HG02759 (cell line): ENCODE data around the gene TUBGCP6.
A peak's percentile ranks its signal among the peaks of the same experiment; 100 is the strongest.

ENCODE experiments used
- ATAC-seq: cut with Tn5 transposase; IDR thresholded peaks from one replicate; pipeline ENCODE4 v1.9.1; 2021; ENCODE audit warnings: mild to moderate bottlenecking, moderate library complexity; ENCODE audit not compliant: unreplicated experiment

The TUBGCP6 gene, protein sequence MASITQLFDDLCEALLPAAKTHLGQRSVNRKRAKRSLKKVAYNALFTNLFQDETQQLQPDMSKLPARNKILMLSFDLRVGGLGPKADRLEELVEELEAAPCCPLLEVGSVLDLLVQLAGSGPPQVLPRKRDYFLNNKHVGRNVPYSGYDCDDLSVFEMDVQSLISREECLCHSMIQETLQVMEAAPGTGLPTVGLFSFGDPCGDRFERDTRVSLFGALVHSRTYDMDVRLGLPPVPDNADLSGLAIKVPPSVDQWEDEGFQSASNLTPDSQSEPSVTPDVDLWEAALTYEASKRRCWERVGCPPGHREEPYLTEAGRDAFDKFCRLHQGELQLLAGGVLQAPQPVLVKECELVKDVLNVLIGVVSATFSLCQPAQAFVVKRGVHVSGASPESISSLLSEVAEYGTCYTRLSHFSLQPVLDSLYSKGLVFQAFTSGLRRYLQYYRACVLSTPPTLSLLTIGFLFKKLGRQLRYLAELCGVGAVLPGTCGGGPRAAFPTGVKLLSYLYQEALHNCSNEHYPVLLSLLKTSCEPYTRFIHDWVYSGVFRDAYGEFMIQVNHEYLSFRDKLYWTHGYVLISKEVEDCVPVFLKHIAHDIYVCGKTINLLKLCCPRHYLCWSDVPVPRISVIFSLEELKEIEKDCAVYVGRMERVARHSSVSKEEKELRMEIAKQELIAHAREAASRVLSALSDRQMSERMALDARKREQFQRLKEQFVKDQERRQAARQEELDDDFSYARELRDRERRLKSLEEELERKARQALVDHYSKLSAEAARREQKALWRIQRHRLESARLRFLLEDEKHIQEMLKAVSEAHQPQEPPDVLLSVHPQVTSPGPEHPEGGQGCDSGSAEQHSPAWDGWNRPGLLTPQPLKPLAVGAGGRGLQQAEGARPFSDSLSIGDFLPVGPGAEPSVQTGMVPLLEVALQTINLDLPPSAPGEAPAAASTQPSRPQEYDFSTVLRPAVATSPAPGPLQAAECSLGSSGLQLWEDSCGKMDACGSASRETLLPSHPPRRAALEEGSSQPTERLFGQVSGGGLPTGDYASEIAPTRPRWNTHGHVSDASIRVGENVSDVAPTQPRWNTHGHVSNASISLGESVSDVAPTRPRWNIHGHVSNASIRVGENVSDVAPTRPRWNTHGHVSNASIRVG (N-terminal part only)

DNA sequence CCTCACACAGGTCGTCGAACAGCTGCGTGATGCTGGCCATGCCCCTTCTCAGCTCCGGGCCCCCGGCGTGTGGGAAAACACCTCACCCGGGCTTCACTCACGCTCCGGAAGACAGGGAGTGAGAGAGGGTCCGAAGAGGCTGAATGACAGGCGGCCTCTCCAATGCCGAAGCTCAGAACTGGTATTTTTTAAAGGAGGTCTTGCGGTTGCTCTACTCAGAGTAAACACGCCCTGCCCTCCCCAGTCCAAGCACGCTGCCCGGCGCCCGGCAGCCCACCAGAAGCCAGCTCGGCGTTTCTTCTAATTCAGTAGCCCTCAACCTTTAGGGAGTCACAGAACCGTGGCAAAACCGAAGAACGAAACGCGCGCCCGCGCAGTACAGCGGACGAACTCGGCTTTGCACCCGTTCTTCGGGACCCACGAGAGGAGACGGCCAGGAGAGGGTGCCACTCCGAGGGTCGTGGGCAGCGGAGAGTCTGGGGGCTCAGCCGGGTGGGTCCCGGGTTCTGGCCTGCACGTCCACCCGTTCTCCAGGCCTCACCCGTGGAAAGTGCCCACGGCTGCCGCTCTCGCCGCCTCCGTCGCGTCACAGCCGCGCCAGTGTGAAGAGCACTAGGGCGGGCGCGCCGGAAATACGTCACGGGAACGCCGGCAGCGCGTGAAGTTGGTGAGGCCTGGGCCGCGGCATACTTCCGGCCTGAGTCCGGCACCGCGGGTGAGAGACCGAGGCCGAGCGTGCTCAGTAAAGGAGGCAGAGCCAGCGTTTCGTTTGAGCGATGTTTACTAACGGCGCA, at the start of gene TUBGCP6:
TSS of gene TUBGCP6 (minus strand) at position 604 of the 794 bp plus-strand sequence. CDS start at position 40, 564 bp downstream.
- ATAC-seq, result peak; percentile 82

DNA sequence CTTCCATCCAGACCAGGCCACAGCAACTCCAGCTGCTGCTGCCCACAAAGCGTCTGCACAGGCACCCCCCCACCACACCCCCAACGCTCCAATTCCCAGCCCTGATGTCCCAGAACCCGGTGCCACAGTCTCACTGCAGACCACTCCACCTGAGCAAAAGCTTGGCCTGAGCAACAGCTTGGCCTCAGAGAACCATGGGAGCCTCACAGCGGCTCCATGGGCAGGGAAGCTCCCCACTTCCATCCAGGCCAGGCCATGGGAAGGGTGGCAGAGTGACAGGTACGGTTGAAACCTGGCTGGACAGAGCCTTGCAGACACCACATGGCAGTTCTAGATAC, 49.5 kb upstream of the TUBGCP6 start:
- no peak for ATAC-seq

DNA sequence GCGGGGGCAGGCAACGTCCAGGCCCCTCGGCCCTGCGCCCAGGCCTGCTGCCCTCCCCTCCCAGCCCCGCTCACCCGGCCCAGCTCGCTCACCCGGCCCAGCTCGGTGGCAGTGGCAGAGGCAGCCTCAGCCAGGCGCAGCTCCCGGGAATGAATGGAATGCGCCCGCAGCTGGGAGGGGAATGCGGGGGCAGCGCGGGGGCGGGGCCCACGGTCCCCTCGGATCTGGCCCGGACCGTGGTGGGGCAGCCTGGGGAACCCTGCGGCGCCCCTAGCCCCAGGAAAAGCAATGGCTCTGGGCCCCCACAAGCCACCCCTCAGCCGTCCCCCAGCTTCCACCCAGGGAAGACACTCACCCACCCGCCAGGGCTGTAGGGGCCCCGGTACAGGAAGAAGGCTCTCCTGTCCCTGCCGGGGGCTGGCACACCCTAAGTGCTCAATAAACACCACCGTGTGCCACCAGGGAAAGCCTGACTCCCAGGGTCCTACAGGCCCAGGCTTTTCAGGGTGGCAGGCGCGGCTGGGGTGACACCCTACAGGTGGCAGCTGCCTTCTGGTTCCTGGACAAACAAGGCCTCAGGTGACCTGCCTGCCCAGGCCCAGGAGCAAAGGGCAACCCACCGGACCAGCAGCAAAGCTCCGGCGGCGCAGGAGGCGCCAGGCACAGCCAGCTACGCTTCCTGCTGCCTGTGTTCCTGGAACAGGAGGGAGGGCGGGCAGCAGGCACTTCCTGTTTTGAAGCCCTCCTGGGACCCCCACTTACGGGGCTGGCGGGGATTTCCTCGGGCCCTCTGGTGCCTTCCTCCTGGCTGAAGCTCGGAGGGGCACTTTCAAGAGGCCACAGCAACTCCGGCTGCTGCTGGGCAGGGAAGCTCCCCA, 48.9 kb upstream of the TUBGCP6 start:
- ATAC-seq, result no peak

DNA sequence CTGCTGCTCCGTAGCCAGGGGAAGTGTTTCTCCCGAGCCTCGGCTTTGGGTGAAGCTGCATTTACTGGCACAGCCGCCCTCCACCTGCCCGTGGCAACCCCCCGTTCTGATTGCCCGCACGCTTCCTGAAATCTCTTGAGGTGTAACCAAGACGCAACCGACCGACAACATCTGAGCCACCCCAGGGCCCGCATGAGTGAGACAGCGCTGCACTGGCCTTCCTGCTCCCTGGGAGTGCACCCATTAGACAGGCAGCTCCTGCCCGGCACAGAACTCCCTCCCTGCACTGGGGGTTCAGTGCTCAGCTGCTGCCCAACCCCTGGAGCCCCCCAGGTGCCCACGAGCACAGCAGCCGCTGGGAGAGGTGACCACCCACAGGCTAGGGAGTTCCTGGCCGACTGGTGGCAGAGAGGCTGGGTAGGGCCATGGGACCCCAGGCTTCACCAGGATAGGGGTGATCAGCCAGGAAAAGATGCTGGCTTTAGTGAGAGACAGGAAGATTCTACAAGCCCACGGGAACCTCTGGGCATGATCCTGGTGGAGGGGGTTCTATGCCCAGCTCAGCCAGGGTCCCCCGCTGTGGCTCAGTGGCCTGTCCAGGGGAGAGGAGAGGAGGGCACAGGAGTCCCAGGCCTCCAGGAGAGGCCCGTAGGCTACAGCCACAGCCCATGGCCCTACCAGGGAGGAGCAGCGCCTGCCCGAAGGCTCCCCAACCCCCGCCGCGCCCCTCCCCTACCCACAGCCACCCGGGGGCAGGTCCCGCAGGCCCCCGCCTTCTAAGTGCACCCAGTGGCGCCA, 48.0 kb upstream of the TUBGCP6 start:
- ATAC-seq, result no peak

DNA sequence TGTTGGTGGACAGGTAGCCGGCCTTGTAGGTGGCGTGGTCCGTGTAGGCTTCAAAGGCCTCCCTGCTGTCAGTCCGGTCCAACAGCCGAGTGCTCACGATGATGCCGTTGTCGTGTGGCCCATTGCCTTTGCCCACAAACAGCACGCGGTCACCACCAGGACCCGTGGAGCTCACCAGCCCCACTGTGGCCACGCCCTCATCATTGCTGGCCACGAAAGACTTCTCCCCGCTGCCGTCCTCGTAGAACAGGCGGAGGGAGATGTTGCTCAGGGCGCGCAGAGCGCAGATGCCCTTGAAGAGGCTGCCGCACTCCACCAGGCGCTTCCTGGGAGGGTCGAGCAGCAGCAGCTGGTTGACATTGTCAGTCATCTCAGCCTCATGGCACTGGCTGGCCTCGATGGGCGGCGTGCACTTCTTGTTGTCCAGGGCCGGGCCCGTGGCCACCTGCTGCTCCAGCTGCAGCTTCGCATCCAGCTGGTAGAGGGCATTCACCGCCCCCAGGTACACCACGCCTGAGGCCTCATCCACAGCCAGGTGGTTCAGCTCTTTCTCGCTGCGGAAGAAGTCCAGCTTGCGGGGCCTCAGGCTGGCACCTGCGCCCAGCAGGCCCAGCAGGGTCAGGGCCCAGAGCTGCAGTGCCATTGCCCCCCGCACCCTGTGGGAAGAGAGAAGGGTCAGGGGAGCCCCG, 45.3 kb upstream of the TUBGCP6 start:
- no peak for ATAC-seq

DNA sequence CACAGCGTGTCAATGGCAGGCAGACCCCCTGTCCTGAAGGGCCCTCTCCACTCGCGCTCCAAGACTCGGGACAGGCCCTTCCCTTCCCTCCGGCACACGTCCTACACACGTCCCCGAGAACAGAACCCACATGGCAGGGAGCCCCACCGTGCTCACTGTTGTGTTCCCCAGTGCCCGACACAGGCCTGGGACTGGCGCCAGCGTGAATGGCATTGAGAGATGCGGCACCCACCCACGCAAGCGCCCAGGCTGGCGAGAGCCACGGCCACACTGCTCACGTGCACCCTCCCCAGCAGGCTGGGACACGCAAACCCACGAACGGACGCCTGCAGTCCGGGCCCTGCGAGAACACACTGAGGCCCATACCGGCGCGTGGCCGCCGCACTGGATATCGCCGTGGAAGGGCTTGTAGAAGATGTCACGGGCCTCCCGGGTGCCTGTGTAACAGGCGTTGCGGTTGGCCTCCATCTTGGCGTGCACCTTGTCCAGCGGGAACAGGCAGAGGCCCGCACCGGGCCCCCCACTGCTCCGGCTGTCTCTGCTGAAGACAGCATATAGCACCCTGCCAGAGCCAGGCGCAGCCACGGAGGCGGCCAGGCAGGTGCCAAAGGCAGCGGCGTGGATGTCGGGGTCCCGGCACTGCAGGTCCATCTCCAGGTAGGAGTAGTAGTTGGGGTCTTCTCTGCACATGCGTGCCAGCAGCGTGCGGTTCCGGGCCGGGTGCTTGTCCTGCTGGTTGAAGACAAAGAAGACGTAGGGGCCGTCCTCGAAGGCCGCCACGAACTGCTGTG, 44.5 kb upstream of the TUBGCP6 start:
- no peak for ATAC-seq

DNA sequence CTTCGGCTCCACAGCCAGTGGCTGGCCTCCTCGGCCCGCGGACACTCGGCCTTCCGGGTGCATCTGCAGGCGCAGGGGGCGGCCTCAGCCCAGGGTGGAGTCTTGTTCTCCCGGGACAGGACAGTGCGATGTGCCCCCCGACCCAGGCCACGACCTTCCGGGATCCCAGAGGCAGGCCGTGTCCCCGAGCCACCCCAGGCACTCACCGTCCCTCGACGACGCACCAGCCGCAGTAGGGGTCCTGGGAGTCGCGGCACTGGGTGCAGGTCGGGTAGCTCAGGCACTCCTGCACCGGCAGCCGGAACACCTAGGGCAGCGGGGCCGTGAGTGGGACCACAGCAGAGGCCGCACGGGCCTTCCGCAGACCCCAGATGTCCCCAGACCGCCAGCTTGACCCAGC, 42.9 kb upstream of the TUBGCP6 start:
- ATAC-seq, result no peak

DNA sequence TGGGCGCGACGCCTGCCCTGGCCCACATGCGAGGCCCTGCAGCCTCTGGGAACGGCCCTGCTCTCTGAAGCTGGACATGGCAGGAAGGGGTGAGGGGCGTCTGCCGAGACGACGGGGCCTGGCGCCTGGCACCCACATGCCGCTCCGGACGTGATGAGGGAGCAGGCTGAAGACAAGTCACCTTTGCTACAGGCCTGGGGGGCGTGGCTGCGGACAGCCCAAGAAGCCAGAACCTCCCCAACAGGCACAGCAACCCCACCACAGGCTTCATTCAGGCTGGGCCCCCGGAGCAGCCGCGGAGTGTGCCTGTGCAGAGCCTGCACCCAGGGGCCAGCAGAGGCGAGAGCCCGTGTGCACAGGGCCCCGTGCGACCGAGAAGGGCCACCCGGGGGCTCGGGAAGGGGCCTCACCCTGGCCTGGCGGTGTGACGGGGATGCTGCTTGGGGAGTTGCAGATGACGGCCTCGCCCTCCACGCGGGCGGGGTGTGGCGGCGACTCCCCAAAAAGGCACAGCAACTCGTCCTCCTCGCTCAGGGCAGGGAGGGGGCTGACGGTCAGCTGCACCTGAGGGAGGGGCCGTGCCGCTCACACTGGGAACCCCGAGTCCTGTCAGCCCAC, 42.0 kb upstream of the TUBGCP6 start:
- ATAC-seq, result no peak

DNA sequence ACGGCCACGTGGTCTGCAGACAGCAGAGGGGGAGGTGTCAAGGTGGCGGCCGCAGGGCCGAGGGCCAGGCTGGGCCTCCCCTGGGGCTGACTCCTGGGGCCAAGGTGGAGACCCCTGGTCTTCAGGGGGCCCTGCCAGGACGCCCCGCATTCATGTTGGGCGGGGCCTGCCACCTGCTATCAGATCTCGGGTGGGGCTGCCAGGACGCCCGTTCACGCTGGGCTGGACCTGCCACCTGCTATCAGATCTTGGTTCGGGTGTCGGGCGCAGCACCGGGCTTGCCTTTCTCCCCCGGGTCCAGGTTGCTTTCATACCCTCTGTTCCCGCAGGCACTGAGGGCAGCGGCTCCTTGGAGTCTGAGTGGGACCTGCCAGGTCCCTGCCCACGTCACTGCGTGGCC, 41.5 kb upstream of the TUBGCP6 start:
- no peak for ATAC-seq

DNA sequence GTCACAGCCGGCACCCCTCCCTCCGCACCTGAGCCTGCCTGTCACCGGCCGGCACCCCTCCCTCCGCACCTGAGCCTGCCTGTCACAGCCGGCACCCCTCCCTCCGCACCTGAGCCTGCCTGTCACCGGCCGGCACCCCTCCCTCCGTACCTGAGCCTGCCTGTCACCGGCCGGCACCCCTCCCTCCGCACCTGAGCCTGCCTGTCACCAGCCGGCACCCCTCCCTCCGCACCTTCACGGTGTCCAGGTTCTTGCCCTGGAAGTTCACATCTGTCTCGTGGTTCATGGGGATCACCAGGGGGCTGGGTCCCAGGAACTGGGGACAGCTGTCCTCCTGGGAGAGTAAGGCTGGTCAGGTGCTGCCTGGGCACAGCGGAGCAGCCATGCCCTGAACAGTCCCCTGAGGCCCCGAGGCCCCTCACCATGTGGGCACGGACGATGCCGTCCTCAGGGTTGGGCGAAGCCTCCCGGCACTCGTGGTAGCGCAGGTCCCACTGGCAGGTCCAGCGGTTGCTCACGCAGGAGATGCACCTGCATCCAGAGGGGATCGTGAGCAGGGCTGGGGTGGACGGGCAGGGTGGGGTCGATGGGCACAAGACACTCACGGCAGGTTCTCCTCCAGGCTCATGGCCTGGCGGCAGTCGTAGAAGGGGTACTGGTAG, 40.9 kb upstream of the TUBGCP6 start:
- no peak for ATAC-seq

DNA sequence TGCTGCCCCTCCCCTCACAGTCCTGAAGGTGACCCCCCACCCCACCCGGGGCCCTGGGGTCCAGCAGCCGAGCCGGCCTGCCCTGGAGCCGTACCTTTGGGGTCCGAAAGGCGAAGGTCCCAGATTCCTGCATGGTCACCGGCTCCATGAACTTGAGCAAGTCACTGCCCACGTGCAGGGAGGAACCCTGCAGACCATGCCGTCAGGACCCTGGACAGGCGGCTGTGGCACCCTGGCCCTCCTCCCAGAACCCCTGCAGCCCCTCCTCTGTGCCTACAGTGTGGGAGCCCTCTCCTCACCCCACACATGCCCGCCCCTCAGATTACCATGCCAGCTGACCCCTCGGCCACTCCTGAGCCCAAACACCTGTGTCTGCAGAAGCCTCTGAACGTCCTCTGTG, 39.7 kb upstream of the TUBGCP6 start:
- no peak for ATAC-seq

DNA sequence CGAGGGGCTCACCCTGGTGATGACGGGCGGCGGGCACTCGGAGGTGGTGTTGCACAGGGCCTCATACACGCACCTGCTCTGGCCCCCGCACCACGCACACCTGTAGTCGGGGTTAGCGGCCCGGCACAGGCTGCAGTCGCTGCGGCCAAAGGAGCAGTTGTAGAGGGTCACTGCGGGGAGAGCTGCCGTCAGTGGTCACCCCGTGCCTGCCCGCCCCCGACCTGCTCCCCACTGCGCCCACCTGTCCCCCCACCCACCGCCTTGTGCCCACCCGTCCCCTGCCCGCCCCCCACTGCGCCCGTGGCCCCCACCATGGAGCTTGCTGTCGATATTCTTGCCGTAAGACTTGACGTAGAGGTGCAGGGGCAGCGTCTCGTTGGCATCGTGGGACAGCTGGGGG, 39.0 kb upstream of the TUBGCP6 start:
- ATAC-seq, result no peak

DNA sequence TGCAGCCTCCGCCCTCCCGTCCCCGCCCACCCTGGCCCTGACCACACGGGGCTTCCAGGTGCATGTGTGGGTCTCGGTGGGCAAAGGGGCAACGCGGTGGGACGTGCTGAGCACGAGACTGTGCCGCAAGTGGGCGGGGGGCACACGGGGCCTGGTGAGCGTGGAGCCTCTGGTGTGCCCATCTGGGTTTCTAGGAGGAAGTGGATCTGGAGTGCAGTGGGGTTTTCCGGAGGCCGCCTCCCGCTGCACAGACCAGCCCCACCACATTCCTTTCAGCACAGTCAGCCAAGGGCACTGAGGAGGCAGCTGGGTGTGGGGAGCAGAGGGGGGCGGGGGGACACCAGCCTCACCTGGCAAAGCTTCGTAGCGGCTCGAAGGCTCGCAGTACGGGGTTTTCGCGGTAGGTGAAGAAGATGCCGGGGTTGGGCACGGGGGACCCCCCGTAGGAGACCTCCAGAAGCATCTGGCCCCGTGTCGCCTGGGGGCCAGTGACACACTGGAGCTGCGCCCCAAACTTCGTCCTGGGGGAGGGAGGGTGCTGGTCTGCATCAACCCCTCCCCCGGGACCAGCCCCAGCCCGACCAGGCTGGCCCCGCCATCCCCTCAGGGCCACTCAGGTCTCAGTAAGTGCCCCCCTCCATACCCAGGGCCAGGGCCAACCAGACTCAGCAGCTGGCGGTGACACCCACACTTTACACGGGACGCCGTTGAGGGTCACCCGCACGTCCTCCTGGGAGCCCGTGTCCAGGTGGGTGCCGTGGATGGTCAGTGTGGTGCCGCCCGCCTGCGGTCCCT, 37.7 kb upstream of the TUBGCP6 start:
- no peak for ATAC-seq

DNA sequence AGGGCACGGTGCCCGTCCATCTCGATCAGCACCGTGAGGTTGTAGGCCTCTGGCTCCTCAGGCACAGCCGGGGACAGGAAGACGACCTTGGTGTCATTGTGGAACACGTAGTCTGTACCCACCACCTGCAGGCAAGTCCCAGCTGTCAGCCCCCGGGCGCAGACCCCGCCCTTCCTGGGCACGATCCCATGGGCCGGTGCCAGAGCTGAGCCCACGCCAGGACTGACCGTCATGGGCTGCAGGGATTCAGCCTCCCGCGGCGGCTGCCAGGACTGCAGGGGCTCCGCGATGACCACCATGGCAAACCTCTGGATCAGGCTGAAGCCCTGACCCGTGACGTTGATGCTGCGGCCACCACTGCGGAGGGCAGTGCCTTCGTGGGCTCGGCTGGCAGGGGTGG, 37.1 kb upstream of the TUBGCP6 start:
- ATAC-seq, result no peak

DNA sequence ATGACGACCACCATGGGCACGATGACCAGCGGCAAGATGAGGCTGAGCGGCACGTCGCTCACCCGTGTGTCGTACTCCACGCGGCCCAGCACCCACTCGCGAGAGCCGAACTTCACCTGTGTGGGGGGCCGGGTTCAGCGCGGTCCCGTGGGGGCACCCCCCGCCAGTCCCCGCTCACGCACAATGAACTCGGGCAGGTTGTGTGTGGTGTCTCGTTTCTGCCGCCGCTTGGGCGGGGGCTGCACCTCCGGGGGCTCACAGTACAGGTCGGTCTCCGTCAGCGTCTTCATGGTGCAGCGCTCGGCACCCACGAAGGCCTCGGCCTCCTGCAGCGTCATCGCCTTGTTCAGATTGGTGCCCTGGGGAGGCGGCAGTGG, 36.5 kb upstream of the TUBGCP6 start:
- no peak for ATAC-seq
